Kidney epithelial cell (primary cell): Measurements from ENCODE around the gene PPM1M. TPM values are rescaled to one million over a fixed set of nuclear protein-coding genes. Genes with fewer than 3 reads are reported as not detected.
A peak's percentile ranks its signal among the peaks of the same experiment; 100 is the strongest.

Experiments
- DNase-seq: peaks from one replicate; pipeline ENCODE4 v3.0.0-alpha.2; 2010; ENCODE audit warnings: low read depth
- H3K27me3 ChIP-seq: 2 replicates; pipeline ENCODE4 v1.6.0; 2011; ENCODE audit warnings: low read length; ENCODE audit not compliant: control insufficient read depth, insufficient read depth
- H3K36me3 ChIP-seq: 2 replicates; pipeline ENCODE4 v1.5.1; 2011; ENCODE audit warnings: low read length; ENCODE audit not compliant: control insufficient read depth, insufficient read depth
- H3K4me3 ChIP-seq: 2 replicates; pipeline ENCODE4 v1.5.1; 2011; ENCODE audit warnings: low read depth, mild to moderate bottlenecking, control low read depth, low read length
- total RNA-seq: library from RNA; depleted of rRNA; stranded (reverse); fragments of >200 nt; gene quantifications from 2 replicates; pipeline ENCODE4 v1.2.3, GENCODE V29; 2015
- TF ChIP-seq, protein P1 (sequence below): IDR thresholded peaks from 2 replicates; pipeline ENCODE4 v1.5.1; 2011; ENCODE audit warnings: mild to moderate bottlenecking, moderate library complexity, low read length, control low read depth, inconsistent platforms; ENCODE audit not compliant: insufficient read depth, poor library complexity, severe bottlenecking

The PPM1M gene
- total RNA-seq, 1 donor from 2014 or later, result 6.1 TPM

GRCh38 chr3:52231502-52232278 lies 13.9 kb upstream of the PPM1M start:
- TF ChIP-seq, protein P1, sequence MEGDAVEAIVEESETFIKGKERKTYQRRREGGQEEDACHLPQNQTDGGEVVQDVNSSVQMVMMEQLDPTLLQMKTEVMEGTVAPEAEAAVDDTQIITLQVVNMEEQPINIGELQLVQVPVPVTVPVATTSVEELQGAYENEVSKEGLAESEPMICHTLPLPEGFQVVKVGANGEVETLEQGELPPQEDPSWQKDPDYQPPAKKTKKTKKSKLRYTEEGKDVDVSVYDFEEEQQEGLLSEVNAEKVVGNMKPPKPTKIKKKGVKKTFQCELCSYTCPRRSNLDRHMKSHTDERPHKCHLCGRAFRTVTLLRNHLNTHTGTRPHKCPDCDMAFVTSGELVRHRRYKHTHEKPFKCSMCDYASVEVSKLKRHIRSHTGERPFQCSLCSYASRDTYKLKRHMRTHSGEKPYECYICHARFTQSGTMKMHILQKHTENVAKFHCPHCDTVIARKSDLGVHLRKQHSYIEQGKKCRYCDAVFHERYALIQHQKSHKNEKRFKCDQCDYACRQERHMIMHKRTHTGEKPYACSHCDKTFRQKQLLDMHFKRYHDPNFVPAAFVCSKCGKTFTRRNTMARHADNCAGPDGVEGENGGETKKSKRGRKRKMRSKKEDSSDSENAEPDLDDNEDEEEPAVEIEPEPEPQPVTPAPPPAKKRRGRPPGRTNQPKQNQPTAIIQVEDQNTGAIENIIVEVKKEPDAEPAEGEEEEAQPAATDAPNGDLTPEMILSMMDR, result peak; percentile 94
- H3K36me3 ChIP-seq, result peaks cover 8% of the 10 kb centered on the region
- no peaks in the 10 kb centered on the region for H3K27me3 ChIP-seq
- DNase-seq, result no peak
- H3K4me3 ChIP-seq, result no peak overlapping the region

- peaks cover 8% of the 10 kb centered on the region for H3K36me3 ChIP-seq
- H3K27me3 ChIP-seq, result no peaks in the 10 kb centered on the region
- TF ChIP-seq, protein P1, result peak; percentile 3
- DNase-seq, result no peak
- no peak overlapping the region for H3K4me3 ChIP-seq
Measured at GRCh38 chr3:52232279-52233107, 13.1 kb upstream of the PPM1M start.

GRCh38 chr3:52233108-52233591 lies 12.4 kb upstream of the PPM1M start:
- no peak for DNase-seq
- peaks cover 8% of the 10 kb centered on the region for H3K36me3 ChIP-seq
- H3K27me3 ChIP-seq, result no peaks in the 10 kb centered on the region
- H3K4me3 ChIP-seq, result no peak overlapping the region
- TF ChIP-seq, protein P1, result no peak

DNA sequence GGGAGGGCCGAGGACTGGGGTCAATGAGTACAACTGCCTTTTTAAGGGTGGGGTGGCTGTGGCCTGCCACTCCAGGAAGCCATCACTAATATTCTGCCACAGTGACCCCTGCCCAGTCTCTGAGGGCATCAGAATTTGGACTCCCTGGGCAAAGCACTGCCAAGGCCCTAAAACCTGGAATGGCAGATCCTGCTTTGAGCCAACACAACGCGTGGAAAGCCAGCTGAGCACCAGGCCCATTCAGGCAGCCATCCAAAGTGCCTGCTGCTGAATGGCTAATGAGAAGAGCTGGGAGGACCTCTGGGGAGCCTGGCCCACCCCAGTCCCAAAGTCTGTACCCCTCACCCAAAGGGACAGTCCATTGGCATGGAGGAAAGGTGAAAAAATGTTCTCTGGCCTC lies 11.6 kb upstream of the PPM1M start:
- no peak for DNase-seq
- no peak overlapping the region for H3K4me3 ChIP-seq
- no peaks in the 10 kb centered on the region for H3K27me3 ChIP-seq
- H3K36me3 ChIP-seq, result peaks cover 8% of the 10 kb centered on the region
- TF ChIP-seq, protein P1, result no peak

GRCh38 chr3:52234516-52235447 lies 10.8 kb upstream of the PPM1M start:
- Histone ChIP-seq H3K27me3 (no peaks in the 10 kb centered on the region), H3K4me3 (no peak overlapping the region), H3K36me3 (peaks cover 6% of the 10 kb centered on the region)
- TF ChIP-seq, protein P1, result no peak
- DNase-seq, result no peak
